ENCODE measurements around the gene TBXAS1.

The TBXAS1 gene

GRCh38 chr7:139976838-139977656, 148.0 kb downstream of the TBXAS1 start:
- DNase-seq (ENCODE audit: low read depth, low spot score), result no peak

- no peak for DNase-seq (ENCODE audit: low read depth, low spot score)
These were observed 152.4 kb downstream of the TBXAS1 start for GRCh38 chr7:139981511-139981895.

GRCh38 chr7:139982927-139983920, 154.2 kb downstream of the TBXAS1 start:
- DNase-seq (ENCODE audit: low read depth, low spot score), result no peak

GRCh38 chr7:139984642-139985539, 155.8 kb downstream of the TBXAS1 start:
- no peak for DNase-seq (ENCODE audit: low read depth, low spot score)

- DNase-seq (ENCODE audit: low read depth, low spot score), result no peak
These were observed 156.7 kb downstream of the TBXAS1 start for GRCh38 chr7:139985811-139986210.

- DNase-seq (ENCODE audit: low read depth, low spot score), result no peak
These were observed 158.8 kb downstream of the TBXAS1 start for GRCh38 chr7:139987691-139988516.

- no peak for DNase-seq (ENCODE audit: low read depth, low spot score)
These were observed 160.5 kb downstream of the TBXAS1 start for GRCh38 chr7:139989366-139990141.

- DNase-seq (ENCODE audit: low read depth, low spot score), result no peak
These were observed 161.1 kb downstream of the TBXAS1 start for GRCh38 chr7:139990142-139990535.

- DNase-seq (ENCODE audit: low read depth, low spot score), result no peak
These were observed 161.7 kb downstream of the TBXAS1 start for GRCh38 chr7:139990571-139991268.

GRCh38 chr7:139991269-139991666, 162.2 kb downstream of the TBXAS1 start:
- DNase-seq (ENCODE audit: low read depth, low spot score), result no peak

- no peak for DNase-seq (ENCODE audit: low read depth, low spot score)
These were observed 162.8 kb downstream of the TBXAS1 start for GRCh38 chr7:139991911-139992310.

- no peak for DNase-seq (ENCODE audit: low read depth, low spot score)
These were observed 163.4 kb downstream of the TBXAS1 start for GRCh38 chr7:139992353-139993044.

GRCh38 chr7:139993169-139993568, 164.1 kb downstream of the TBXAS1 start:
- DNase-seq (ENCODE audit: low read depth, low spot score), result no peak

GRCh38 chr7:139993592-139993991, 164.5 kb downstream of the TBXAS1 start:
- no peak for DNase-seq (ENCODE audit: low read depth, low spot score)

GRCh38 chr7:139994356-139994755, 165.3 kb downstream of the TBXAS1 start:
- DNase-seq (ENCODE audit: low read depth, low spot score), result no peak

GRCh38 chr7:139995017-139995915, 166.2 kb downstream of the TBXAS1 start:
- DNase-seq (ENCODE audit: low read depth, low spot score), result peak; percentile 80

- no peak for DNase-seq (ENCODE audit: low read depth, low spot score)
These were observed 169.5 kb downstream of the TBXAS1 start for GRCh38 chr7:139998572-139998971.

Measured in astrocyte of the hippocampus (primary cell).